ENCODE results near the gene SPAG6.

DNA sequence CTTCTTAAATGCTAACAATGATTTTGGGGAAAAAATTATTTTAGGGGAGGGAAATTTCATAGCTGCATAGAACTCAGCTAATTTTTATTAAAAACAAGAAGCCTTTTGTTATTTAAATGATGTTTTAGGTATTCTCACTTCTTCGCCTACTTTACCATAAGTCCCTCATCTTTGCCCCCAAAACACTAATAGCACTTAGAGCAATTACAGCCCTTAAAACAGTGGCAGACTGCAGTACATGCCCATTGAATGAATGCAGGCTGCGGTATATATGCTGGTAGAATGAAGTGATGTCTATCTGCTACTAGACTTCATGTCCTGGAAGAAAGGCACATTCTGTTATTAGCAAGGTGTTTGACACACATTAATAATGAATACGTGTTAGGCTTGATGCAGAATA is 2.9 kb upstream of the SPAG6 start:
- TF ChIP-seq CTCF (IDR thresholded peaks at IDR 0.05; ENCODE audit: low read depth, low read length, missing input control) (no peak), TAF1 (conservative IDR thresholded peaks at IDR 0.05) (no peak), SP1 (IDR thresholded peaks at IDR 0.05) (no peak), JUND (IDR thresholded peaks at IDR 0.05) (no peak), MAX (IDR thresholded peaks at IDR 0.05) (no peak), YY1 (IDR thresholded peaks at IDR 0.05) (no peak), RXRA (IDR thresholded peaks at IDR 0.05) (no peak), EGR1 (IDR thresholded peaks at IDR 0.05; ENCODE audit: low read depth in 2 of 2) (no peak), RAD21 (IDR thresholded peaks at IDR 0.05) (no peak), REST (IDR thresholded peaks at IDR 0.05) (no peak), GABPA (IDR thresholded peaks at IDR 0.05 in 1 of 2, conservative IDR thresholded peaks at IDR 0.05 in 1 of 2) (no peak)
- TF ChIP-seq, protein P1, sequence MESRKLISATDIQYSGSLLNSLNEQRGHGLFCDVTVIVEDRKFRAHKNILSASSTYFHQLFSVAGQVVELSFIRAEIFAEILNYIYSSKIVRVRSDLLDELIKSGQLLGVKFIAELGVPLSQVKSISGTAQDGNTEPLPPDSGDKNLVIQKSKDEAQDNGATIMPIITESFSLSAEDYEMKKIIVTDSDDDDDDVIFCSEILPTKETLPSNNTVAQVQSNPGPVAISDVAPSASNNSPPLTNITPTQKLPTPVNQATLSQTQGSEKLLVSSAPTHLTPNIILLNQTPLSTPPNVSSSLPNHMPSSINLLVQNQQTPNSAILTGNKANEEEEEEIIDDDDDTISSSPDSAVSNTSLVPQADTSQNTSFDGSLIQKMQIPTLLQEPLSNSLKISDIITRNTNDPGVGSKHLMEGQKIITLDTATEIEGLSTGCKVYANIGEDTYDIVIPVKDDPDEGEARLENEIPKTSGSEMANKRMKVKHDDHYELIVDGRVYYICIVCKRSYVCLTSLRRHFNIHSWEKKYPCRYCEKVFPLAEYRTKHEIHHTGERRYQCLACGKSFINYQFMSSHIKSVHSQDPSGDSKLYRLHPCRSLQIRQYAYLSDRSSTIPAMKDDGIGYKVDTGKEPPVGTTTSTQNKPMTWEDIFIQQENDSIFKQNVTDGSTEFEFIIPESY (IDR thresholded peaks at IDR 0.05): no peak
- TF ChIP-seq, protein P2, sequence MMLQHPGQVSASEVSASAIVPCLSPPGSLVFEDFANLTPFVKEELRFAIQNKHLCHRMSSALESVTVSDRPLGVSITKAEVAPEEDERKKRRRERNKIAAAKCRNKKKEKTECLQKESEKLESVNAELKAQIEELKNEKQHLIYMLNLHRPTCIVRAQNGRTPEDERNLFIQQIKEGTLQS (IDR thresholded peaks at IDR 0.05): no peak

Data from liver (tissue), 3 donors.